IPS DF 6.9 (cell line): ENCODE results near the gene IGFL2.

Experiments used
- DNase-seq: peaks from one replicate; pipeline ENCODE4 v3.0.0-alpha.2; 2013; ENCODE audit warnings: low read depth, low spot score
- H3K27ac ChIP-seq: one replicate; pipeline ENCODE4 v1.5.1; 2013; ENCODE audit warnings: low read length, control low read depth
- H3K27me3 ChIP-seq: 2 replicates; pipeline ENCODE4 v1.6.1; 2013; ENCODE audit warnings: mild to moderate bottlenecking, low read length; ENCODE audit not compliant: control insufficient read depth, insufficient read depth
- H3K36me3 ChIP-seq: 2 replicates; pipeline ENCODE4 v1.6.1; 2013; ENCODE audit warnings: low read length; ENCODE audit not compliant: control insufficient read depth, insufficient read depth
- H3K4me1 ChIP-seq: 2 replicates; pipeline ENCODE4 v1.6.1; 2013; ENCODE audit warnings: low read length; ENCODE audit not compliant: control insufficient read depth, insufficient read depth
- H3K4me3 ChIP-seq: 2 replicates; pipeline ENCODE4 v1.5.1; 2013; ENCODE audit warnings: mild to moderate bottlenecking, low read length
- H3K9me3 ChIP-seq: 2 replicates; pipeline ENCODE4 v1.6.1; 2013; ENCODE audit warnings: low read length, inconsistent platforms; ENCODE audit not compliant: control insufficient read depth, insufficient read depth
- WGBS: extraction: QIAGEN DNeasy Blood & Tissue Kit; methylation state at CpG from one replicate; pipeline ENCODE4 v1.1.7; 2013; ENCODE audit warnings: mixed read lengths, missing lambda C conversion rate; ENCODE audit not compliant: insufficient read length, insufficient coverage; 5-methylcytosine and 5-hydroxymethylcytosine counted together

IGFL2 gene

DNA sequence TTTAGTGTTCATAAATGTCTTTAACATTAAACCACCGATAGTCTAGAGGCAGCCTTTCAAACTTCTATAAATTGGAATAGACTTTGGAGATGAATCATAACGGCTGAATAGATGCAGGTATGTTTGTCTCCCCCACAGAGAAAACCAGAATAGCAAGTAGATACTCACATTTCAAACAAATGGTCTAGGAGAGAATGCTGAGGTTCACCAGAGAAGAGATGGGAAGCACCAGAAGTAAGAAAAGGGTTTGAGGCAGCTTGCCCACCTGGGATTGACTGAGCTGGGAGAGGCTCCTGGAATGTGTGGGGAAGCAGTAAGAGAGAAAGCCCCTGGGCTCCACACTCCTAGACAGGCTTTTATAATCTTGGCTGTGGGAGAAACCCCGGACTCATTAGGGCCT lies 29.9 kb upstream of the IGFL2 start:
- Histone ChIP-seq H3K27ac (no peak overlapping the region), H3K27me3 (no peaks in the 10 kb centered on the region), H3K36me3 (no peaks in the 10 kb centered on the region), H3K4me3 (no peak overlapping the region), H3K4me1 (no peaks in the 10 kb centered on the region), H3K9me3 (no peaks in the 10 kb centered on the region)
- no CpG with 5 or more reads among the region's 3 CpGs for WGBS
- DNase-seq, result no peak

DNA sequence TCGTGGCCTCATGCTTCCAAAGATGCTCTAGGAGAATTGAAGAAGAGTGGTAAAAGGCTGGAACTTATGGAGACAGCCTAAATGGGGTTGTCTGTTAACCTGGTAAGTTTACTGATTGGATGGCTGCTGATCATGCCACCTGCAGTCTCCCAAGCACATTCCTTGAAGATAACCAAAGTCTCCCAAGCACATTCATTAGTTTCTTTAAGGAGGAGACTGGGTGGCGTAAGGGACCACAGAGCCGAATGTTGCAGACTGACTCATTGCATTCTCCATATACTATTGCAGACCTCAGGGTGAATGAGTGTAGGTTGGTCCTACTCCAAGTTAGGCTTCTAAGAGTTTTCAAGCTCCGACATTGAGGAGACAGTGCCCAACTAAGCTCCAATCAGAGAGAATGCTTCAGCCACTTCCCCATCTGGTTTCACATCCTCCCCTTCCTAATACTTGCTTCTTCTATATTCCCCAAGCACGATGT lies 23.4 kb upstream of the IGFL2 start, which contains the start of gene IGFL3:
IGFL3 (minus strand) TSS at position 51 of the 478 bp plus-strand sequence; CDS start at position 12, 39 bp downstream.
- DNase-seq, result no peak

DNA sequence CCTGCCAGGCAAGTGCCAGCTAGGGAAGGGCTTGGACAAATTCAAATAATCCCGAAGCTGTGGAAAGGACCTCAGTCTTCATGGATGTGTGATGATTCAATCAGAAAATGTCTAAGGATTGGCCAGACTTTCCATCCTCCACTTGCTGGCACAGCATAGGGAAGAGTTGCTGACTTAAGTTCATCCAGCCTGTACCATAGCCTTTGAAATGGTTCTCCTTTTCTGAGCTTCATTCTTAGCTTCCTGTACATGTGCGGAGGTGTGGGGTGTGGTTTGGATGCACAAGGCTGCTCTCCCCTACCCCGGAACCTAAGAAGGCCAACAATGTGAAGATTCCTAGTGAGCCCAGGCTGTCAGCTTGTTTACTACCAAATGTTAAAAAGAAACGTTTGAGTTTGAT lies 22.6 kb upstream of the IGFL2 start:
- H3K27me3 ChIP-seq, result no peaks in the 10 kb centered on the region
- DNase-seq, result no peak
- no CpG with 5 or more reads among the region's 4 CpGs for WGBS

More for the DNA sequence above, 23.4 kb upstream of the IGFL2 start, which contains the start of gene IGFL3:
- WGBS, result no CpG with 5 or more reads among the region's 5 CpGs
- H3K27me3 ChIP-seq, result no peaks in the 10 kb centered on the region
- no peaks in the 10 kb centered on the region for H3K4me1 ChIP-seq
- no peak within 1 kb of the TSS for H3K4me3 ChIP-seq
- H3K9me3 ChIP-seq, result no peaks in the 10 kb centered on the region
- no peak within 1 kb of the TSS for H3K27ac ChIP-seq
- no peaks in the 10 kb centered on the region for H3K36me3 ChIP-seq

DNA sequence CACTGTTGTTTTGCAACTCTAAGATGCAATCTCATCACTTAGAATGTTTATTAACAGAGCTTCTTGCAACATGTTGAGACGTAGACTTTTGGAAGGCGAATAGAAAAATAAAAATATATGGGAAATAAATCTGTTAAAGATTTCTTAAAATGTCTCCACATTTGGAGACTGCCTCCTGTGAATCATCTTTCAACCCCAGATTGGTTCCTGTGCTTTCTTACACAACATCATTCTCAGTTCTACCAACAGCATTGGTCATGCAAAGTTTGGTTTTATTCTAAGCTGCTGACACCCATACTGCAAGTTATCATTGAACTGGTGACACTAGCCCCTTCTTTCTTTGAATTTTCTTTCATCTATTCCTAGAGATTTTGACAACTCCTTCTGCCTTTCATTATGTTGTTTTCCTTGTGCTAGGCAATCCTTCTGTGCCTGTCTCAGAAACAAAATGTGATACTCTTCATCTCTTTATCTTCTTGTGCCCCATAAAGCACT lies 21.9 kb upstream of the IGFL2 start:
- H3K4me3 ChIP-seq, result no peak overlapping the region
- no peak for DNase-seq
- no CpG with 5 or more reads among the region's 2 CpGs for WGBS
- H3K4me1 ChIP-seq, result no peaks in the 10 kb centered on the region
- H3K36me3 ChIP-seq, result no peaks in the 10 kb centered on the region
- no peaks in the 10 kb centered on the region for H3K27me3 ChIP-seq
- no peak overlapping the region for H3K27ac ChIP-seq
- no peaks in the 10 kb centered on the region for H3K9me3 ChIP-seq

More for the DNA sequence above, 22.6 kb upstream of the IGFL2 start:
- H3K4me1 ChIP-seq, result no peaks in the 10 kb centered on the region
- H3K27ac ChIP-seq, result no peak overlapping the region
- no peak overlapping the region for H3K4me3 ChIP-seq
- no peaks in the 10 kb centered on the region for H3K36me3 ChIP-seq
- no peaks in the 10 kb centered on the region for H3K9me3 ChIP-seq

DNA sequence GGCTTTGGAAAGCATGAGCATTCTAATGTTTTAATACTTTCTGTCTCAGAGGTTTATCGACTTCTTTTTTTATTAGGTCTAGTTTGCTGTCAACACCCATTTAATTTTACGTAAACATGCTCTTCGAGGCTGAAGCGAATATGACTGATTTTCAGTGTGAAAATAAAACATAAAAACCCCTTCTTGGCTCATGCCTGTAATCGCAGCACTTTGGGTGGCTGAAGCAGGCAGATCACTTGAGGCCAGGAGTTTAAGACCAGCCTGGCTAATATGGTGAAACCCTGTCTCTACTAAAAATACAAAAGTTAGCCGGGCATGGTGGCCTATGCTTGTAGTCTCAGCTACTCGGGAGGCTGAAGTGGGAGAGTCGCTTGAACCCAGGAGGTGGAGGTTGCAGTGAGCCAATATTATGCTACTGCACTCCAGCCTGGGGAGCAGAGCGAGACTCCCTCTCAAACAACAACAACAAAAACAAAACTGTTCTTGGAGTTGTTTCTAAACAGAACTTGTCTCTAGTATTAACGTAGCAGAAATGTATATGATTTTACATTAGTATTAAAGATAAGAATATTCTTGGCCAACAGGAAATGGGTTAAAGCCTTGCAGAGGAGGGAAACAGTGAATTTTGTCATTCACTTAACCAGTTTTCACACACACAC lies 16.4 kb upstream of the IGFL2 start:
- no peak for DNase-seq
- Histone ChIP-seq H3K4me1 (peaks cover 5% of the 10 kb centered on the region; the same call in 1 of the 2 replicates), H3K4me3 (no peak overlapping the region), H3K36me3 (no peaks in the 10 kb centered on the region), H3K27ac (no peak overlapping the region), H3K27me3 (no peaks in the 10 kb centered on the region), H3K9me3 (no peaks in the 10 kb centered on the region)
- WGBS, result no CpG with 5 or more reads among the region's 10 CpGs

DNA sequence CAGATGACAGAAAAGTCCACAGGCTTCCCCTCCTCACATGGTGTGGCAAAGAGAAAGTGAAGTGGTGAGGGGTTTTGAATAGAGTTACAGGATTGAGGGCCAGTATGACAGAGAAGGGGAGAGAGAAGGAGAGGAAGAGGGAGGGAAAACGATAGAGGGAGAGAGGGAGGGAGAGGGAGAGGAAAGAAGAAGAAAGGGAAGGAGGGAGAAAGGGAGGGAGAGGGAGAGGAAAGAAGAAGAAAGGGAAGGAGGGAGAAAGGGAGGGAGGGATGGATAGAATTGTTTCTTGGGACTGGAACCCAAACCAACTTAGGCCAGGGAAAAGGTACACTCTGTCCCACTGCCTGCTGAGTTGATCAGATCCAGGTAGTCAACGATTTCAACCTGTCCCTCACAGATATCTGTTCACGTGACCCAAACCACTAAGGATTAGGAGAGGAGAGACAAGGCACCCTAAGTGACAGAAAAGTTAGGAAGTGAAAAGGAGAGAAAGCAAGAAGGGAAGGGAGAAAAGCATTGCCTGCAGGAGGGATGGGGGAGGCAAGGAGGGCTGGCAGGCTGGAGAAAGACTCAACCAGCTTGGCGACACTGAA lies 15.4 kb upstream of the IGFL2 start:
- no CpG with 5 or more reads among the region's 4 CpGs for WGBS
- DNase-seq, result no peak
- H3K27me3 ChIP-seq, result no peaks in the 10 kb centered on the region
- no peak overlapping the region for H3K27ac ChIP-seq
- no peak overlapping the region for H3K4me3 ChIP-seq
- H3K9me3 ChIP-seq, result no peaks in the 10 kb centered on the region
- peaks cover 5% of the 10 kb centered on the region; the same call in 1 of the 2 replicates for H3K4me1 ChIP-seq
- no peaks in the 10 kb centered on the region for H3K36me3 ChIP-seq

DNA sequence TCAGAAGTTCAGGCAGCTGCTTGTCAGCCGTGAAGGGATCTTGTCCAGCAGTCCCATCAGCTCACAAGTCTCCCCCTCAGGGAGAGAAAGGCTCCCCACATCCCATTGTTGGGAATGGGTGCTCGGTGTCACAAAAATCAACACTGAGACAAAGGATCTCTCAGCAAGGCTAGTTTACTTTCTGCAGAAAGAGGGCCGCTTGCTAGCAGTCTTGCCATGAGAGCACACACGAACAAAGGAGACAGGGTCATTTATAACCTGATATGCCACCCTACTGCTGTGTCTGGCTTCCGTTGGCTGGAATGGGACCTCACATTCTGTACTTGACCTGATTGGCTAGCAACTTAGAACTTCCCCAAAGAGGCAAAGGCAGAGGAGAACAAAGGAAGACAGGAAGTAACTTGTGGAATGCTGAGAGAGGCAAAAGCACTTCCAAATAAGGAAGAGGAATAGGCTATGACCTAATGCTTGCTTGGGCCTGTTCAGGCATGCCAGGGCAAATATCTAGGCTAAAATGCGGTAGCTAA lies 14.9 kb upstream of the IGFL2 start:
- no peaks in the 10 kb centered on the region for H3K9me3 ChIP-seq
- no peaks in the 10 kb centered on the region for H3K27me3 ChIP-seq
- H3K4me1 ChIP-seq, result peaks cover 5% of the 10 kb centered on the region; the same call in 1 of the 2 replicates
- peak; percentile 82 for DNase-seq
- H3K27ac ChIP-seq, result no peak overlapping the region
- H3K4me3 ChIP-seq, result no peak overlapping the region
- no peaks in the 10 kb centered on the region for H3K36me3 ChIP-seq
- WGBS, result no CpG with 5 or more reads among the region's 6 CpGs

DNA sequence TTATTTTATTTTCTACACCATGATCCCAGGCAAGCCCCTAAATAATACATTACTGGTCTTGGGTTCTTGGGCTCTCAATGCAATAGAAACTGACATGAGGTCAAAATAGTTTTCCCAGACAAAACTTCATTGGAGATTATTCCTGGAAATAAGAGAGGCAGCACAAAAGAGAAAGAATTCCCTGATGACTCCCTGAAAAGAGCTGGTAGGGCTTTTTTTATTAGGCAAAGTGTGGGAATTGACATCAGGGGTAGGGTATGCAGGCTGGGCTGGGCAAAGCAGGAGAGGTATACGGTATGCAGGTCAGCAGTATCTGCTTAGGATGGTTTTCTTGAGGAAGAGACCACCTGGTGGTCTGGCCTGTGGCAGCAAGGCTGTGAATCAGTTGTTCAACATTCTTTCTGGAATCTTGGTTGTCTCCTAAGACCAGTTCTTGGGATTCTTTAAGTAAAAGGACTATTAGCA lies 14.2 kb upstream of the IGFL2 start:
- Histone ChIP-seq H3K27ac (no peak overlapping the region), H3K4me3 (no peak overlapping the region), H3K4me1 (peaks cover 5% of the 10 kb centered on the region; the same call in 1 of the 2 replicates), H3K27me3 (no peaks in the 10 kb centered on the region), H3K36me3 (no peaks in the 10 kb centered on the region), H3K9me3 (no peaks in the 10 kb centered on the region)
- DNase-seq, result peak; percentile 13
- no CpG with 5 or more reads among the region's 1 CpG for WGBS

DNA sequence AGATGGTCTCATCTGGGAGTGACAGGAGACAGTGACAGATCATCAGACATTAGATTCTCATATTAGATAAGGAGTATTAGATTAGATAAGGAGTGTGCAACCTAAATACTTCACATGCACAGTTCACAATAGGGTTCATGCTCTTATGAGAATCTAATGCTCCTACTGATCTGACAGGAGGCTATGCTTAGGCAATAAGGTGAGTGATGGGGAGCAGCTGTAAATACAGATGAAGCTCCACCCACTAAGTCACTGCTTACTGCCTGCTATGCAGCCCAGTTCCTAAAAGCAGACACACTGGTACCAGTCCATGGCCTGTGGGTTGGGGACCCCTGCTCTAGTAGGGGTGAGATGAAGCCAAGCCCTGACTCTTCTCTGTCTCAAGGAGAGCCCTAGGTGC lies 13.5 kb upstream of the IGFL2 start:
- Histone ChIP-seq H3K36me3 (no peaks in the 10 kb centered on the region), H3K27ac (no peak overlapping the region), H3K4me1 (peaks cover 5% of the 10 kb centered on the region; the same call in 1 of the 2 replicates), H3K27me3 (no peaks in the 10 kb centered on the region), H3K9me3 (no peaks in the 10 kb centered on the region), H3K4me3 (no peak overlapping the region)
- DNase-seq, result no peak

DNA sequence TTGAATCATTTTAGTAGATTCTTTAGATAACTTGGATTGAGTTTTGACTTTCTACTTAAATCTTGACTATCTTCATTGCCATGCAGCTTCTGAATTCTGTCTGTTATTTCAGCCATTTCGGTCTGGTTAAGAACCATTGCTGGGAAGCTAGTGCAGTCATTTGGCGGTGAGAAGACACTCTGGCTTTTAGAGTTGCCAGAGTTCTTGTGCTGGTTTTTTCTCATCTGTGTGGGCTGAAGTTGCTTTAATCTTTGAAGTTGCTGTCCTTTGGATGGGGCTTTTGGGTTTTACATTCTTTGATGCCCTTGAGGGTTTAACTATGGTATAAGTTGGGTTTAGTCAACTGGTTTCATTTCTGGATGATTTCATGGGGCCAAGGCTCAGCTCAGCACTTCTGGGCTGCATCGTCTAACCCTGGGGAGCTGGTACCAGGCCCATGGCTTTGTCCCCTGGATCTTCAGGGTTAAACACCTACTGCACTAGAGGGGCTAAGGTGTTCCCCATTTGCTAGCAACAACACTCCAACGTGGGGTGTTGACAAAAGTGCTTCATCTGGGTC lies 10.0 kb upstream of the IGFL2 start:
- Histone ChIP-seq H3K4me3 (no peak overlapping the region), H3K9me3 (no peaks in the 10 kb centered on the region), H3K4me1 (peaks cover under 1% of the 10 kb centered on the region; the same call in 1 of the 2 replicates), H3K27me3 (no peaks in the 10 kb centered on the region), H3K27ac (no peak overlapping the region), H3K36me3 (no peaks in the 10 kb centered on the region)
- WGBS, result no CpG with 5 or more reads among the region's 4 CpGs
- DNase-seq, result no peak
